Spinal cord (tissue), 10 donors: ENCODE results near the gene SLC29A4. TPM values are rescaled to one million over a fixed set of nuclear protein-coding genes. Genes with fewer than 3 reads are reported as not detected.

Experiments
- DNase-seq, 6 donors: peaks; one replicate each; pipeline versions ENCODE4 v3.0.0 to v3.0.0-alpha.2; 2013 to 2015; ENCODE audit warnings: low spot score in 6 of 6, low read depth in 4 of 6
- H3K27ac ChIP-seq: one replicate; pipeline ENCODE4 v1.5.1; 2013; ENCODE audit warnings: low read depth, low read length, control low read depth
- H3K27me3 ChIP-seq: one replicate; pipeline ENCODE4 v1.6.1; 2013; ENCODE audit warnings: low read length; ENCODE audit not compliant: control insufficient read depth, insufficient read depth
- H3K36me3 ChIP-seq: one replicate; pipeline ENCODE4 v1.6.1; 2013; ENCODE audit warnings: low read length; ENCODE audit not compliant: control insufficient read depth, insufficient read depth
- H3K4me1 ChIP-seq: one replicate; pipeline ENCODE4 v1.6.1; 2013; ENCODE audit warnings: low read length; ENCODE audit not compliant: control insufficient read depth, insufficient read depth
- H3K4me3 ChIP-seq: one replicate; pipeline ENCODE4 v1.5.1; 2013; ENCODE audit warnings: low read depth, low read length, control low read depth
- H3K9me3 ChIP-seq: one replicate; pipeline ENCODE4 v1.6.1; 2013; ENCODE audit warnings: low read length; ENCODE audit not compliant: control insufficient read depth, insufficient read depth
- WGBS: methylation state at CpG from one replicate; pipeline ENCODE4 v1.1.5; 2013; ENCODE audit warnings: missing lambda C conversion rate; ENCODE audit not compliant: insufficient coverage; 5-methylcytosine and 5-hydroxymethylcytosine counted together
- polyA plus RNA-seq, 2 donors: library from polyadenylated mRNA; unstranded; fragments of 120-200 nt; gene quantifications; one replicate each; pipeline ENCODE4 v1.2.1, GENCODE V29; 2013; ENCODE audit not compliant: insufficient read length in 2 of 2
- total RNA-seq, 2 donors: library from RNA; depleted of rRNA in 1 of 2; stranded (reverse); fragments of 120-200 nt in 1 of 2; fragments of >200 nt in 1 of 2; gene quantifications; one replicate each; pipeline versions ENCODE4 v1.2.3 to v1.2.4, GENCODE V29; 2013 to 2014
- donor health status: healthy.

Gene SLC29A4
- total and polyA plus RNA-seq, 4 donors, result 7.7 to 59.8 (median 33.6) TPM

- 84% methylated on average over 7 of the region's 14 CpGs for WGBS
- Histone ChIP-seq H3K4me1 (peaks cover 8% of the 10 kb centered on the region), H3K27me3 (no peaks in the 10 kb centered on the region), H3K27ac (no peak overlapping the region), H3K36me3 (peaks cover 71% of the 10 kb centered on the region), H3K4me3 (no peak overlapping the region), H3K9me3 (no peaks in the 10 kb centered on the region)
- DNase-seq, result no peak
These were observed 11.6 kb downstream of the SLC29A4 start for GRCh38 chr7:5294169-5294987.

GRCh38 chr7:5295039-5296014 is 12.6 kb downstream of the SLC29A4 start:
- peaks cover 8% of the 10 kb centered on the region for H3K4me1 ChIP-seq
- H3K36me3 ChIP-seq, result peaks cover 74% of the 10 kb centered on the region
- no peak for DNase-seq
- H3K4me3 ChIP-seq, result no peak overlapping the region
- no peaks in the 10 kb centered on the region for H3K9me3 ChIP-seq
- WGBS, result 79% methylated on average over 30 of the region's 33 CpGs
- no peak overlapping the region for H3K27ac ChIP-seq
- no peaks in the 10 kb centered on the region for H3K27me3 ChIP-seq

GRCh38 chr7:5296015-5296610 is 13.4 kb downstream of the SLC29A4 start:
- no peaks in the 10 kb centered on the region for H3K27me3 ChIP-seq
- peak in 1 of 6 donors; percentile 15 for DNase-seq
- H3K36me3 ChIP-seq, result peaks cover 74% of the 10 kb centered on the region
- H3K4me3 ChIP-seq, result no peak overlapping the region
- H3K27ac ChIP-seq, result no peak overlapping the region
- whole genome bisulfite sequencing, result 42% methylated on average over 12 of the region's 29 CpGs
- peaks cover 8% of the 10 kb centered on the region for H3K4me1 ChIP-seq
- H3K9me3 ChIP-seq, result no peaks in the 10 kb centered on the region

- 25% methylated on average over 31 of the region's 48 CpGs for WGBS
These were observed 14.0 kb downstream of the SLC29A4 start for GRCh38 chr7:5296611-5297226.

GRCh38 chr7:5300366-5300765 is 17.6 kb downstream of the SLC29A4 start:
- H3K4me3 ChIP-seq, result no peak overlapping the region
- H3K9me3 ChIP-seq, result no peaks in the 10 kb centered on the region
- no peak for DNase-seq
- WGBS, result 95% methylated on average over 21 of the region's 24 CpGs
- H3K27ac ChIP-seq, result no peak overlapping the region
- H3K27me3 ChIP-seq, result no peaks in the 10 kb centered on the region
- H3K36me3 ChIP-seq, result peaks cover 89% of the 10 kb centered on the region
- peaks cover 8% of the 10 kb centered on the region for H3K4me1 ChIP-seq

More at GRCh38 chr7:5296611-5297226, 14.0 kb downstream of the SLC29A4 start:
- Histone ChIP-seq H3K27ac (no peak overlapping the region), H3K4me3 (no peak overlapping the region), H3K36me3 (peaks cover 72% of the 10 kb centered on the region), H3K9me3 (no peaks in the 10 kb centered on the region), H3K4me1 (peaks cover 8% of the 10 kb centered on the region), H3K27me3 (no peaks in the 10 kb centered on the region)
- DNase-seq, result peak in 2 of 6 donors; percentile 46 to 84

- Histone ChIP-seq H3K27ac (no peak overlapping the region), H3K36me3 (peaks cover 84% of the 10 kb centered on the region), H3K9me3 (no peaks in the 10 kb centered on the region), H3K4me3 (no peak overlapping the region), H3K4me1 (no peaks in the 10 kb centered on the region), H3K27me3 (no peaks in the 10 kb centered on the region)
- DNase-seq, result no peak
- WGBS, result 76% methylated on average over 25 of the region's 25 CpGs
These were observed 19.8 kb downstream of the SLC29A4 start for GRCh38 chr7:5302577-5302976.

GRCh38 chr7:5303061-5303460 is 20.3 kb downstream of the SLC29A4 start:
- DNase-seq, result no peak

GRCh38 chr7:5303591-5304505 is 21.1 kb downstream of the SLC29A4 start:
- 89% methylated on average over 25 of the region's 35 CpGs for WGBS
- Histone ChIP-seq H3K27ac (no peak overlapping the region), H3K4me1 (no peaks in the 10 kb centered on the region), H3K9me3 (no peaks in the 10 kb centered on the region), H3K4me3 (no peak overlapping the region), H3K36me3 (peaks cover 84% of the 10 kb centered on the region), H3K27me3 (no peaks in the 10 kb centered on the region)
- no peak for DNase-seq

More at GRCh38 chr7:5303061-5303460, 20.3 kb downstream of the SLC29A4 start:
- Histone ChIP-seq H3K27ac (no peak overlapping the region), H3K9me3 (no peaks in the 10 kb centered on the region), H3K27me3 (no peaks in the 10 kb centered on the region), H3K36me3 (peaks cover 84% of the 10 kb centered on the region), H3K4me3 (no peak overlapping the region), H3K4me1 (no peaks in the 10 kb centered on the region)
- WGBS, result 86% methylated on average over 18 of the region's 18 CpGs
